Measurements from ENCODE around the gene NAA60. TPM values are rescaled to one million over a fixed set of nuclear protein-coding genes. Genes with fewer than 3 reads are reported as not detected.

Gene NAA60
- total and polyA plus RNA-seq, 2 experiments from 2014 or later = 47.2 to 82.4 TPM

DNA sequence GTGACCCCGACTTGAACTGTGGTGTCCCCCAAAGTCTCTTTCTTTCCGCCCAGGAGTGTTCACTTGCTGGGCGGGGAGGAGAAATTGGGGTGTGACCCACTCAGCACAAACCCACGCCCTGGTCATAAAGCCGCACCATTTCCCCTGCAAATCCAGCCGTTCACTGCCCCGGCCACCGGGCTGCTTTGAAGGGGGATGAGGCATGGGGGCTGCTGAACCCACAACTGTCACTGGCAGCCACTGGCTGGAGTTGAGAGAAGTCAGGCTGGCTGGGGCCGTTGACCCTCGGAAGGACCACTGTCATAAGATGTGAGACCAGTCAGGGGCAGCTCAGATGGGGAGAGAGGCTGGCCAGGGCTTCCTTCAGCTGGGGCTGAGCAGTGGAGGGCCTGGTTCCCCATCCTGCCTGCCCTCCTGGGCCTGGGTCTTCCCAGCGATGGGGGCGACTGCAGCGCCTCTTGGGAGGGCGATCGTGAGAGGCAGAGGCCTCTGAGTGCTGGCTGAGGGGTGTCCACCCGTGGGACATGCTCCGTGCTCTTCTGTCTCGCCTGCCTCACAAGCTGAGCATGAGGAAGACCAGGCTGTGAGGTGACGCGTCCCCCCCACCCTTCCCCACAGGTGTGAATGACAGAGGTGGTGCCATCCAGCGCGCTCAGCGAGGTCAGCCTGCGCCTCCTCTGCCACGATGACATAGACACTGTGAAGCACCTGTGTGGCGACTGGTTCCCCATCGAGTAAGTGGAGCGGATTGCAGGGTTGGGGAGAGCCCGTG, 32.3 kb downstream of the NAA60 start:
- H3K4me2 ChIP-seq = no peak overlapping the region
- TF ChIP-seq, protein P1, sequence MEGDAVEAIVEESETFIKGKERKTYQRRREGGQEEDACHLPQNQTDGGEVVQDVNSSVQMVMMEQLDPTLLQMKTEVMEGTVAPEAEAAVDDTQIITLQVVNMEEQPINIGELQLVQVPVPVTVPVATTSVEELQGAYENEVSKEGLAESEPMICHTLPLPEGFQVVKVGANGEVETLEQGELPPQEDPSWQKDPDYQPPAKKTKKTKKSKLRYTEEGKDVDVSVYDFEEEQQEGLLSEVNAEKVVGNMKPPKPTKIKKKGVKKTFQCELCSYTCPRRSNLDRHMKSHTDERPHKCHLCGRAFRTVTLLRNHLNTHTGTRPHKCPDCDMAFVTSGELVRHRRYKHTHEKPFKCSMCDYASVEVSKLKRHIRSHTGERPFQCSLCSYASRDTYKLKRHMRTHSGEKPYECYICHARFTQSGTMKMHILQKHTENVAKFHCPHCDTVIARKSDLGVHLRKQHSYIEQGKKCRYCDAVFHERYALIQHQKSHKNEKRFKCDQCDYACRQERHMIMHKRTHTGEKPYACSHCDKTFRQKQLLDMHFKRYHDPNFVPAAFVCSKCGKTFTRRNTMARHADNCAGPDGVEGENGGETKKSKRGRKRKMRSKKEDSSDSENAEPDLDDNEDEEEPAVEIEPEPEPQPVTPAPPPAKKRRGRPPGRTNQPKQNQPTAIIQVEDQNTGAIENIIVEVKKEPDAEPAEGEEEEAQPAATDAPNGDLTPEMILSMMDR (IDR thresholded peaks at IDR 0.05; ENCODE audit: poor library complexity) = no peak
- TF ChIP-seq EZH2phosphoT487 (IDR thresholded peaks at IDR 0.05; ENCODE audit: low read depth, severe bottlenecking, unreplicated experiment) (no peak), EZH2 (IDR thresholded peaks at IDR 0.05; ENCODE audit: borderline replicate concordance) (no peak)
- no peak for DNase-seq (ENCODE audit: low spot score)

DNA sequence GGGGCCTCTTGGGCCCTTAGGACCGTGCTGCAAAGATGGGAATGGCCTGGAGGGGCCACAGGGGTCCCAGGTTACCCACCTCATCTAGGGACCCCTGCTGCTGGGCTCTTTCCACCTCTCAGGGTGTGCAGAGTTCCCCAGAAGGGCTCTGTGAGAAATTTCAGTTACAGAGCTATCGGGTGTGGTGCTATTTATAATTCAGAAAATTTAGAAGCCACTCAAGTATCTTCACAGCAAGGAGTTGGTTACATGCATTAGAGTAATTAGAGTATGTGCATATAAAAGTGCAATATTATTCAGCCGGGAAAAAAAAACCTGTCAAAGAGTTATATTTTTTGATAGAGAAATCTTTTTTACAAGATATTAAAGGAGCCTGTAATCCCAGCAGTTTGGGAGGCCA, 32.9 kb downstream of the NAA60 start:
- no peaks in the 10 kb centered on the region for H3K9me3 ChIP-seq (ENCODE audit: low read depth)
- H3K36me3 ChIP-seq (replicated peaks; ENCODE audit: insufficient read depth, low read depth) = no peaks in the 10 kb centered on the region
- peaks cover 68% of the 10 kb centered on the region for H4K20me1 ChIP-seq (ENCODE audit: insufficient read depth, poor library complexity, severe bottlenecking)
- H3K4me2 ChIP-seq = no peak overlapping the region
- no peaks in the 10 kb centered on the region for H3K27me3 ChIP-seq
- DNase-seq (ENCODE audit: low spot score) = no peak
- TF ChIP-seq, protein P1 (IDR thresholded peaks at IDR 0.05; ENCODE audit: poor library complexity) = no peak
- TF ChIP-seq EZH2phosphoT487 (IDR thresholded peaks at IDR 0.05; ENCODE audit: low read depth, severe bottlenecking, unreplicated experiment) (no peak), EZH2 (IDR thresholded peaks at IDR 0.05; ENCODE audit: borderline replicate concordance) (no peak)
- H3K4me3 ChIP-seq = no peak overlapping the region
- H3K4me1 ChIP-seq (ENCODE audit: insufficient read depth) = no peaks in the 10 kb centered on the region
- WGBS (ENCODE audit: low lambda C conversion rate, missing lambda C conversion rate) = 97% methylated on average over 3 of the region's 3 CpGs
- no peaks in the 10 kb centered on the region for H3K9me2 ChIP-seq (replicated peaks; ENCODE audit: insufficient read depth)
- H3K79me2 ChIP-seq = peaks cover 95% of the 10 kb centered on the region
- H2AFZ ChIP-seq = no peak overlapping the region
- no peak overlapping the region for H3K27ac ChIP-seq

More for the DNA sequence above, 32.3 kb downstream of the NAA60 start:
- H4K20me1 ChIP-seq (ENCODE audit: insufficient read depth, poor library complexity, severe bottlenecking) = peaks cover 74% of the 10 kb centered on the region
- H3K9me3 ChIP-seq (ENCODE audit: low read depth) = no peaks in the 10 kb centered on the region
- H3K9me2 ChIP-seq (replicated peaks; ENCODE audit: insufficient read depth) = no peaks in the 10 kb centered on the region
- H3K27me3 ChIP-seq = no peaks in the 10 kb centered on the region
- peaks cover 99% of the 10 kb centered on the region for H3K79me2 ChIP-seq
- no peak overlapping the region for H3K27ac ChIP-seq
- no peak overlapping the region for H2AFZ ChIP-seq
- WGBS (ENCODE audit: low lambda C conversion rate, missing lambda C conversion rate) = 95% methylated on average over 29 of the region's 29 CpGs
- no peak overlapping the region for H3K4me3 ChIP-seq
- H3K4me1 ChIP-seq (ENCODE audit: insufficient read depth) = no peaks in the 10 kb centered on the region
- H3K36me3 ChIP-seq (replicated peaks; ENCODE audit: insufficient read depth, low read depth) = no peaks in the 10 kb centered on the region

DNA sequence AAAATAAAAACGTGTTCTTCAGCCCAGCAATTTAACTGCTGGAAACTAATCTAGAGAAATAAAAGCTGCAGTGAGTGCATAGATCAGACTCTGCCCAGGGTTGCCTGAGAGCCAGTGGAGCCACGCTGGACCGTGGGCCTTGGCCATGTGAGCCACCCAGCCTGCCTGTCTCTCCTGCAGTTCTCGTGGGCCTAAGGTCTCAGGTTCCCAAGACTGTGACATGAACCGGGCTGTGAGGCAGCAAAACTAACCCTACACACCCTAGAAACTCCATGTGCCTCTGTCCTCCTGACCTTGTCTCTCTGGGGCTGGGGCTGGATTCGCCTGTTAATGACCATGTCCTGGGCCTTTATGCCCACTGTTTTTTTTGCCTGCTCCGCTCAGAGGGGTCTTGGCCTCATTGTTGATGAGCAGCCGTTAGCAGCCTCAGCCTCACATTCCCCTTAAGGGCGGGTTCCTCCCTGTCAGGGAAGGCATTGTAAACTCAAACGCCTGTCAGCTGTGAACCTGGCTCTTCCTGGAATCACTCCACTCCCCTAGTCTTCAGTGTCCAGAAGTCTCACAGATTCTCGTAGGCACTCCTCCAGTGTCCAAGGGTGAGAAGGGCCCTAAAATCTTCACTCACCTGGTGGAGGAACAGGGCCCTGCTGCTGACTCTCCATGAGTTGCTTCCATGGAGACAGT, 34.9 kb downstream of the NAA60 start:
- no peaks in the 10 kb centered on the region for H3K9me2 ChIP-seq (replicated peaks; ENCODE audit: insufficient read depth)
- TF ChIP-seq EZH2 (IDR thresholded peaks at IDR 0.05; ENCODE audit: borderline replicate concordance) (no peak), EZH2phosphoT487 (IDR thresholded peaks at IDR 0.05; ENCODE audit: low read depth, severe bottlenecking, unreplicated experiment) (no peak)
- TF ChIP-seq, protein P1 (IDR thresholded peaks at IDR 0.05; ENCODE audit: poor library complexity) = no peak
- peaks cover 84% of the 10 kb centered on the region for H3K79me2 ChIP-seq
- H3K27me3 ChIP-seq = no peaks in the 10 kb centered on the region
- no peak for DNase-seq (ENCODE audit: low spot score)
- no peaks in the 10 kb centered on the region for H3K4me1 ChIP-seq (ENCODE audit: insufficient read depth)
- H3K4me3 ChIP-seq = no peak overlapping the region
- H4K20me1 ChIP-seq (ENCODE audit: insufficient read depth, poor library complexity, severe bottlenecking) = peaks cover 48% of the 10 kb centered on the region
- no peaks in the 10 kb centered on the region for H3K9me3 ChIP-seq (ENCODE audit: low read depth)
- no peak overlapping the region for H2AFZ ChIP-seq
- no peak overlapping the region for H3K4me2 ChIP-seq
- no peak overlapping the region for H3K27ac ChIP-seq
- 78% methylated on average over 11 of the region's 11 CpGs for WGBS (ENCODE audit: low lambda C conversion rate, missing lambda C conversion rate)
- no peaks in the 10 kb centered on the region for H3K36me3 ChIP-seq (replicated peaks; ENCODE audit: insufficient read depth, low read depth)

Measured in hepatocyte (in vitro differentiated cells).